Activated CD4-positive, alpha-beta T cell treated with anti-CD3 and anti-CD28 coated beads, Interleukin-2, amount 50 U/mL, for 24 hours (primary cell): ENCODE results near the gene TUBB1.
A peak's percentile ranks its signal among the peaks of the same experiment; 100 is the strongest.
"Not testable (repeated sequence)": the region's sequence is repeated elsewhere in the genome, so short reads cannot be mapped to it uniquely, and the experiment has no call there.

Source experiments
- DNase-seq, 2 donors: peaks; one replicate each; pipeline ENCODE4 v3.0.0-alpha.2; 2020; ENCODE audit warnings: low read depth in 1 of 2, low spot score in 1 of 2

The TUBB1 gene

GRCh38 chr20:59019217-59019616 lies at the start of gene TUBB1:
Gene TUBB1 (plus strand): TSS chr20:59019429. CDS start chr20:59019523, 94 bp downstream.
- no peak for DNase-seq

DNA sequence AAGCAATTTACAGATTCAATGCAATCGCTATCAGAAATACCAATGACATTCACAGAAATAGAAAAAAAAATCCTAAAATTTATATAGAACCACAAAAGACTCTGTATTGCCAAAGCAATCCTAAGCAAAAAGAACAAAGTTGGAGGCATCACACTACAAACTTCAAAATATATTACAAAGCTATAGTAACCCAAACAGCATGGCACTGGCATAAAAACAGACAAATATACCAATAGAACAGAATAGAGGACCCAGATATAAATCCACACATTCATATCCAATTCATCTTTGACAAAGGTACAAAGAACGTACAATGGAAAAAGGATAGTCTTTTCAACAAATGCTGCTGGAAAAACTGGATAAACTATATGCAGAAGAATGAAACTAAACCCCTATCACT lies 49.8 kb upstream of the TUBB1 start:
- no peak for DNase-seq

- DNase-seq: no peak
Observed at GRCh38 chr20:58970146-58970545, 49.1 kb upstream of the TUBB1 start.

DNA sequence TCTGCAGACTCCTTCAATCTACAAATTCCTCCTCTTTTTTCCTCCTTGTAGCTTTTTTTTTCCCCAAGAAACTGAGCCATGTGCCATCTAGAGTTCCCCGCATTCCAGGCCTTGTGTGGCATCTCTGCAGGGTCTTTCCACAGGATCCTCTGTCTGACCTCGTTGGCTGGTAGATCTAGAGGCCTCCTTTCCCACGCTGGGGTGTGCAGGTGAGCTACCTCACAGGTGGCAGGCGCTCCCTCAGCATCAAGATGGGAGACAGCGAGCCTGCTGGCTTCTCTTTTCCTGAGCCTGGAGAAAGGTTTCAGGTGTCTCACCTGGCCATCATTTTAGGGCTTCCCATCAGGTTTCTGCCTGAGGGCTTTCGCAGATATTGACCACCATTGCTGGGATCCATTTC lies 47.8 kb upstream of the TUBB1 start:
- DNase-seq: no peak

DNA sequence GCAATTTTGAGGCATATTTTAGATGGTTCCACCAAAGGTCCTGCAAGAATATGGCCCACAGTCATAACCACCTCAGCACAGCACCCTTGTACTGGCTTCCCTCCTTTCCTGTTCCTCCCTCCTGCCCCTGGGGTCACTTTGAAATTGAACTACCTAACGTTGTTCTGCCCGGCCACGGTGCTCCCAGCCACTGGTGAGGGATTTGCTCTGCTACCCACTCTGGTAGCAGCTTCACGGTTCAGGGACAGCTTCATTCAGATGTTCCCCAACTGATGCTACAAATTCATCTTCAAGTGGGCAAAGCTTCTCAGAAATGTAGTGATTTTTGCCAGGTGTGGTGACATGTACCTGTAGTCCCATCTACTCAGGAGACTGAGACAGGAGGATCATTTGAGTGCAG lies 46.0 kb upstream of the TUBB1 start:
- DNase-seq: no peak

- no peak for DNase-seq
Observed at GRCh38 chr20:58973866-58974265, 45.4 kb upstream of the TUBB1 start.

GRCh38 chr20:58975353-58975752 lies 43.9 kb upstream of the TUBB1 start:
- no peak for DNase-seq

DNA sequence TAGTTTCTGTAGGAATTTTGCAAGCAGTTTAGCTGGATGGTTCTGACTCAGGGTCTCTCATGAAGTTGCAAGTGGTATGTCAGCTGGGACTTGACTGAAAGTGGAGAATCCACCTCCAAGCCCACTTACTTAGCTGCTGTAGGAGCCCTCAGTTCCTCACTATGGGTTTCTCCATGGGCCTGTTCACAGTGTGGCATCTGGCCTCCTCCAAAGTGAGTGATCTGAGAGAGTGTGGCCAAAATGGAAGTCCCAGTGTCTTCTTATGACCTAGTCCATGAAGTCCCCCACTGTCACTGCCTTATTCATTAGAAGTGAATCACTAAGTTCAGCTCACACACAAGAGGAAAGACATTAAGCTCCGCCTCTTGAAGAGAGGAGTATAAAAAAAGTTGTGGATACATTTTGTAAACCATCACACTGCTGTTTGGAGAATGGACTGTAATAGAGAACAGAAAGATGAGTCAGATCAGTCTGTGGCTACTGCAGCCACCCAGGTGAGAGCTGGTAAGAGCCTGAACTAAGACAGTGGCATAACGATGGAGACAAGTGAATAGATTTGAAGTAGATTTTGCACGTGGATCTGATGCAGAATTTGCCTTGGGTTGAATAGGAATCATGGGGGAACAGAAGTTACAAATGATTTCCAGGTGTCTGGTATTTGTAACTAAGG lies 43.0 kb upstream of the TUBB1 start:
- DNase-seq: no peak

DNA sequence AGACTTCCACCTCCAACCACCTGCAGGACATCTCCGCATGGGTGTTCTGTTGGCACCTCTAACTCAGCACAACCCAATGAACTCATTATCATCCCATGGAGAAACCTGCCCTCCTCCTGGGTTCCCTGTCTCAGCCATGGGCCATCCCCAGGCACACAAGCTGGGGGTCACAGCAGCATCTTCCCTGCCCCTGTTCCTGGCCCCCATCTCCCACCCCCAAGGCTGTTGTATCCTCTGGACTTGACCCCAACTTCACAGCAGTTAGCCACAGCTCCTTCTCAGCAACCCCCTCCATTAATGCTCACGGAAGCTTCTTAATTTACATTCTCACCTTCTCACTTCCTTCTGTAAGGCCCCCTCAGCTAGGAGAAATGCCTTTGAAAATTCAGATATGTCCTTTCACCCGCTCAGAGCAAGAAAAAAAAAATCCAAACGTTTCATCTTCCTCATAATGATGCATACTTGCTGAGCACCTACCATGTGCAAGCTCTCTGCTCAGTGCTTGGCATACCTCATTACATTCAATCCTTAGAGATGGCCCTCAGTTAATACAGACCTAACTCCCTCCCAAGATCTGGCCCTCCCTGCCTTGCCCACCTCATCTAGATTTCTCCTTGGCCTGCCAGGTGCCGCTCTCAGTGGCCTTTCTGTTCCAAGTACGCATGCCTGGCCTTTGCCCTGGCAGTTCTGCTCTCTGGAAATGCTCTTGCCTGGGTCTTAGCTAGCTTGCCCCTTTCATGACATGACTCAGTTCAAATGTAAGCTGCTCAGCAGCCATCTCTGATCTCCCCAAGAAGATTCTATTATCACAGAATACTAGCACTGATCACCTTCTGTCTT lies 40.7 kb upstream of the TUBB1 start:
- DNase-seq: no peak

DNA sequence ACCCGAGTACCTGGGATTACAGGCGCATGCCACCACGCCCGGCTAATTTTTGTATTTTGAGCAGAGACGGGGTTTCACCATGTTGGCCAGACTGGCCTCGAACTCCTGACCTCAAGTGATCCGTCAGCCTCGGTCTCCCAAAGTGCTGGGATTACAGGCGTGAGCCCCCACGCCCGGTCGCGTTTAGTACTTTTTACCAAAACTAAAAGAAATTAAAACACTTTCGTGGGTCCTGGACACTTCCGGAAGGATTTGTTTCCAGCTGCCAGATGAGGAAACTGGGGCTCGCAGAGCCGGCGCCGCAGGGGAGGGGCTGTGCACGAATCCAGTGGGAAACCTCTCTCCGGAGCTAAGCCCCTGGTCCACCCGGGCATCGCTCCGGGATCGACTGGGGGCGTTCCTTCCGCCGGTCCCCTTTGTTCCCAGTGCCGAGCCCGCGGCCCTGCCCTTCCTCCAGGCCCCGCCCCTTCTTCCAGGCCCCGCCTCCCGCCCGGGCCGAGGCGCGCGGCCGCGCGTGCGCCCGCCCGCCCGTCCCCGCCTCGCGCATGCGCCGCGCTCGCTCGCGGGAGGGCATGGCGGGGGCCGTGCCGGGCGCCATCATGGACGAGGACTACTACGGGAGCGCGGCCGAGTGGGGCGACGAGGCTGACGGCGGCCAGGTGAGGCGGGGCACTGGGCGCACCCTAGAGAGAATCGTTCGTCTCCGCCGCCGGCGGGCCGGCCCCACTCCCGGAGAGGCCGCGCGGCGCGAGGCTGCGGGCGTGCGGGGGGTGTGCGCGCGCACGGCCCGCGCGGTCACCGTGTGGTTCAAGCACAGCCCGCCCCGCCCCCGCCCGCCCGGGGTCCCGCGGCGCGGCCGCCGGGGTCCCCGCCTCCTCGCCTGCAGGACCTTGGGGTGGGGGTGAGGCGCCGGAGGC lies 38.3 kb upstream of the TUBB1 start, which contains the start of gene NELFCD:
Gene NELFCD (plus strand): TSS at position 546 of the 917 bp plus-strand sequence. CDS start 54 bp downstream, at position 600.
- DNase-seq: peak; percentile 76 to 84

DNA sequence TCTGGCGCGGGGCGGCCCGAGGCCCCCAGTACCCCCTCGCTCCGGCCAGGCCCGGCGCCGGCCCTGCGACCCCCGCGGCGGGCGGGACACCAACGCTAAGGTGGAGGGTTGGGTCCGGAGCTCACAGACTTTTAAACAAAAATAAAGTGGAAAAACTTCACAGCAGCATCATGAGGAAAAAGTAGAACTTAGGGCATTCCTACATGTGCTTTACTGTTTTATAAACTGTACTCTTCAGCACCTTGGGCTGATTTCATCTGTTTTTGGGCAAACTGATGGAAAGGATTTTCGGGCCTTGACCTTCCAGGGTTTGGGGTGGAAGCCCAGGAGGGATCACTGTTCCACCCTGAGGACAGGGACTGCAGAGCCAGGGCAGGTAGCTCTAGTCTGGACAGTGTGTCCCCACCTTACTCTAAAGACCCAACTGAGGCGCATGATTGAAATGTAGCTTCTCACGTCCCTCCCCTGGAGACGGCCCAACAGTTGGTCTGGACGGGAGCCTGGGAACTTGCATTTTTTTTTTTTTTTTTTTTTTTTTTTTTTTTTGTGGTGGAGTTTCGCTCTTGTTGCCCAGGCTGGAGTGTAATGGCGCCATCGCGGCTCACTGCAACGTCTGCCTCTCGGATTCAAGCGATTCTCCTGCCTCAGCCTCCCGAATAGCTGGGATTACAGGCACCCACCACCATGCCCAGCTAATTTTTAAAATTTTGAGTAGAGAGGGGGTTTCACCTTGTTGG lies 37.4 kb upstream of the TUBB1 start:
- no peak for DNase-seq

DNA sequence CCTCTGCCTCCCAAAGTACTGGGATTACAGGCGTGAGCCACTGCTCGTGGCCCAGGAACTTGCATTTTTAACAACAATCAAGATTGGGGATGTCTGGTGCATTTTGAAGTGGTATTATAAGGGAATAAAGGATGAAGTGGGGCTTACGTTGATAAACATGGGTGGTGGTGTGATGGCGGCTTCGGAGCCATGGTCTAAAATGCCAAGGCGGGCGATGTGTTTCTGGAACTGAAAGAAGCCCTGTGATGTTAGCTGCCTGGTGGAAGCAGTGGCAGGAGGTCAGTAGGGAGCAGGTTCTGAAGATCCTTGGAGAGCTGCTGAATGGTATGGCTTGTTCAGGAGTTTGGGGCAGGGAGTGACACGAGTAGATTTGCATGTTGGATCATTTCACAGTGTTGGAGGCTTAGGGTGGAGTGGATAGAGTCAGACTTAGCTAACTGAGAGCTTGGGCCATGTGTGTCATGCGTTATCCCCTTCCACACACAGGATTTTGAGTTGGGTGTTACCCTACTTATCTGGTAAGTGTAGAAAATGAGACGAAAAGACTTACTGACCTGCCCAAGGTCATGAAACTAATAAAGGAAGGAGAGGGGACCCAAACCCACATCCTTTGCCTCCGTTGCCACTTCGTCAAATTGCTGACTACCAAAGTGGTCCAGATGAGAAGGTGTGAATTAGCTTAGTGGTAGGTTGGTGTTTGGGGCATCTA lies 36.7 kb upstream of the TUBB1 start:
- no peak for DNase-seq

- not testable (repeated sequence) for DNase-seq
Observed at GRCh38 chr20:58983115-58983468, 36.1 kb upstream of the TUBB1 start.

GRCh38 chr20:58984691-58985090 lies 34.5 kb upstream of the TUBB1 start:
- no peak for DNase-seq

GRCh38 chr20:58985656-58986055 lies 33.6 kb upstream of the TUBB1 start:
- no peak for DNase-seq

DNA sequence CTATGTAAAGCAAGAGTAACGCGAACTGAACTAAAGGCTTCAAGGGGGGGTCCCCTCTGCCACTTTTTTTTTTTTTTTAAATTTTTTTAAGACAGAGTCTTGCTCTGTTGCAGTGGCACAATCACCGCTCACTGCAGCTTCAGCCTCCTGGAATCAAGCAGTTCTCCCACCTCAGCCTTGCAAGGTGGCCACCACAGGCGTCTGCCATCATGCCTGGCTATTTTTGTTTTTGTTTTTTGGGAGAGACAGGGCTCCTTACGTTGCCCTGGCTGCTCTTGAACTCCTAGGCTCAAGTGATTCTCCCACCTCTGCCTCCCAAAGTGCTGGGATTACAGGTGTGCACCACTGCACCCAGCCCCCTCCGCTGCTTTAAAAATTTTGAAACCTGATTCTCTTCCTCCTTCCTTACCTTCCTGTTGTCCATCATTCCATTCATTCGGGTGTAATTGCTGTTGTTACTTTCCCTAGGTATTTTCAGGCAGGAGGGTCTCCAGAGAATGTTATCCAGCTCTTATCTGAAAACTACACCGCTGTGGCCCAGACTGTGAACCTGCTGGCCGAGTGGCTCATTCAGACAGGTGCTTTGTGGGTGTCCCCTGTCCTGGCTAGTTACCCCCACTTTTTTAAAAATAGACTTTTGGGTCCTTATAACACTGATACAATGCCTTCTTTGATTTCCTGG lies 32.8 kb upstream of the TUBB1 start:
- no peak for DNase-seq

- no peak for DNase-seq
Observed at GRCh38 chr20:58986968-58987517, 32.2 kb upstream of the TUBB1 start.

GRCh38 chr20:58987790-58988564 lies 31.3 kb upstream of the TUBB1 start:
- DNase-seq: no peak

GRCh38 chr20:58988565-58988882 lies 30.7 kb upstream of the TUBB1 start:
- no peak for DNase-seq
